Stimulated activated CD4-positive, alpha-beta T cell treated with anti-CD3 and anti-CD28 coated beads, Interleukin-1b, Interleukin-23, amount 100 ng/mL, for 48 hours (primary cell): ENCODE results near the gene ATP5F1D.

Source experiments
- DNase-seq: peaks from one replicate; pipeline ENCODE4 v3.0.0-alpha.2; 2020

ATP5F1D gene

GRCh38 chr19:1284293-1284978, 42.9 kb downstream of the ATP5F1D start:
- no peak for DNase-seq

GRCh38 chr19:1284979-1285736, 43.6 kb downstream of the ATP5F1D start:
- DNase-seq, result no peak

GRCh38 chr19:1285737-1286360, 44.3 kb downstream of the ATP5F1D start, which contains the start of gene EFNA2:
Gene EFNA2 (plus strand): TSS chr19:1285873. CDS start chr19:1286169, 296 bp downstream.
- DNase-seq, result no peak

GRCh38 chr19:1286487-1287353, 45.2 kb downstream of the ATP5F1D start:
- DNase-seq, result no peak

- no peak for DNase-seq
Observed at GRCh38 chr19:1287354-1288225, 46.0 kb downstream of the ATP5F1D start.

GRCh38 chr19:1288226-1288612, 46.7 kb downstream of the ATP5F1D start:
- DNase-seq, result no peak

- no peak for DNase-seq
Observed at GRCh38 chr19:1288833-1289685, 47.5 kb downstream of the ATP5F1D start.

GRCh38 chr19:1289686-1290025, 48.1 kb downstream of the ATP5F1D start:
- no peak for DNase-seq

- no peak for DNase-seq
Observed at GRCh38 chr19:1290196-1290702, 48.7 kb downstream of the ATP5F1D start.

GRCh38 chr19:1290703-1291651, 49.4 kb downstream of the ATP5F1D start:
- no peak for DNase-seq

- no peak for DNase-seq
Observed at GRCh38 chr19:1291761-1292418, 50.3 kb downstream of the ATP5F1D start.

GRCh38 chr19:1292419-1293151, 51.0 kb downstream of the ATP5F1D start:
- DNase-seq, result no peak

GRCh38 chr19:1293782-1294604, 52.4 kb downstream of the ATP5F1D start:
- DNase-seq, result no peak
